T follicular helper cell (primary cell): Measurements from ENCODE around the gene CCDC61.
A peak's percentile ranks its signal among the peaks of the same experiment; 100 is the strongest.

Source experiments
- DNase-seq: peaks from one replicate; pipeline ENCODE4 v3.0.0-alpha.2; 2020; ENCODE audit warnings: low read depth
- total RNA-seq, 2 experiments: gene quantifications; one replicate each; lab custom pipeline; 2026; lab: John Stamatoyannopoulos, UW

The CCDC61 gene
- 9.0 to 13.1 reads per million in 2 experiments for total RNA-seq

GRCh38 chr19:45994998-45995714 is at the start of gene CCDC61:
TSS of gene CCDC61 (plus strand) at chr19:45995467. CDS start at chr19:46003019, 7,552 bp downstream.
- peak; percentile 95 for DNase-seq

GRCh38 chr19:45947926-45948325 is 47.3 kb upstream of the CCDC61 start:
- no peak for DNase-seq

GRCh38 chr19:45952341-45952685 is 43.0 kb upstream of the CCDC61 start:
- DNase-seq: no peak

GRCh38 chr19:45952686-45953505 is 42.4 kb upstream of the CCDC61 start:
- peak; percentile 13 for DNase-seq

GRCh38 chr19:45953676-45954075 is 41.6 kb upstream of the CCDC61 start:
- no peak for DNase-seq

GRCh38 chr19:45954156-45954555 is 41.1 kb upstream of the CCDC61 start:
- no peak for DNase-seq

- DNase-seq: no peak
Measured at GRCh38 chr19:45955905-45956608, 39.2 kb upstream of the CCDC61 start.

- no peak for DNase-seq
Measured at GRCh38 chr19:45958320-45958719, 36.9 kb upstream of the CCDC61 start.

GRCh38 chr19:45958769-45959516 is 36.3 kb upstream of the CCDC61 start:
- no peak for DNase-seq

- DNase-seq: no peak
Measured at GRCh38 chr19:45959517-45960025, 35.7 kb upstream of the CCDC61 start.

- no peak for DNase-seq
Measured at GRCh38 chr19:45960595-45961235, 34.6 kb upstream of the CCDC61 start.

- DNase-seq: no peak
Measured at GRCh38 chr19:45962021-45962420, 33.2 kb upstream of the CCDC61 start.

- DNase-seq: no peak
Measured at GRCh38 chr19:45967246-45967645, 28.0 kb upstream of the CCDC61 start.

- DNase-seq: no peak
Measured at GRCh38 chr19:45968626-45969025, 26.6 kb upstream of the CCDC61 start.

- no peak for DNase-seq
Measured at GRCh38 chr19:45969676-45970075, 25.6 kb upstream of the CCDC61 start.

- no peak for DNase-seq
Measured at GRCh38 chr19:45971260-45971902, 23.9 kb upstream of the CCDC61 start.

- no peak for DNase-seq
Measured at GRCh38 chr19:45972081-45972946, 23.0 kb upstream of the CCDC61 start.

- DNase-seq: no peak
Measured at GRCh38 chr19:45972947-45973540, 22.2 kb upstream of the CCDC61 start.
